Mammary epithelial cell (primary cell): ENCODE data around the gene OR4K2.

Source experiments
- CTCF ChIP-seq, 2 donors: IDR thresholded peaks in 1 of 2; conservative IDR thresholded peaks in 1 of 2; 2 replicates each; pipeline ENCODE4 v1.5.1; 2011 to 2012; ENCODE audit warnings: inconsistent platforms in 2 of 2, low read length in 2 of 2, mild to moderate bottlenecking in 2 of 2, control low read depth in 1 of 2, low read depth in 1 of 2; ENCODE audit not compliant: insufficient read depth in 1 of 2; ENCODE audit errors: extremely low read depth in 1 of 2
- EZH2 ChIP-seq: IDR thresholded peaks from 2 replicates; pipeline ENCODE4 v1.6.1; 2012; ENCODE audit warnings: low read length, inconsistent platforms, borderline replicate concordance

- no peak for TF ChIP-seq CTCF (conservative IDR thresholded peaks at IDR 0.05 in 1 of 2, IDR thresholded peaks at IDR 0.05 in 1 of 2; ENCODE audit: extremely low read depth in 1 of 2, insufficient read depth in 1 of 2, low read depth in 1 of 2, low read length in 2 of 2)
- TF ChIP-seq EZH2, result no peak
Observed at GRCh38 chr14:19895282-19895681, 20.3 kb downstream of the OR4K2 start.
